RKO (cell line): ENCODE data around the gene ZNF568.

Source experiments
- DNase-seq: peaks from one replicate; pipeline ENCODE4 v3.0.0-alpha.2; 2016; ENCODE audit warnings: low spot score

The ZNF568 gene

GRCh38 chr19:36999313-36999712 lies 83.2 kb downstream of the ZNF568 start:
- no peak for DNase-seq

DNA sequence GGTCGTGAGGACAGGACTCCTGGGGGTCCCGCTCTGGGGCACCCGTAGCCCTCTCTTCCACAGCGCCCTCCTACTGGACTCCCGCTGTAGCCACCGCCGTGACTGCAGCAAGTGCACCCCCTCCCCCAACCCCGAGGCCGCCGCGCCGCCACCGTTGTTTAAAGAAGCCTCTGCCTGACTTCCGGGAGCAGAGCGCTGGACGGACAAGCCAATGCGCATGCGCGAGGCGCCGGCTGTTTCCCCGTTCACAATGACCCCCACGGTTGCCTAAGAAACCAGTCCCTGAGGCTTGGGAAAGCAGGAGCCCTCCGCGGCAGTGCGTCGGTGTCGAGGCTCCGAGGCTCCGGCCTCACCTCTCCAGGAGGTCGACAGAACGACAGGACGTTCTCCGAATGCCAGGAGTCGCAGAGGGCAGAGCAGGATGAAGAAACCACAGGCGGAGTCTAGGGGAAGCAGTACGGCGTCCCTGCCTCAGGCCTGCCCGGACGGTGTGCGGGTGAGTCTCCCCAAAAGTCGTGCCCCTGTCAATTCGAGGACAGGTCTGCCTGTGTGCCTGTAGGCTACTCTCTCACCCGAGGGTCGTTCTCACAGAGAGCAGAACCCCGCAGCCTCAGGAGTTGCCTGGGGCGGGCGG lies 91.6 kb downstream of the ZNF568 start:
- no peak for DNase-seq

DNA sequence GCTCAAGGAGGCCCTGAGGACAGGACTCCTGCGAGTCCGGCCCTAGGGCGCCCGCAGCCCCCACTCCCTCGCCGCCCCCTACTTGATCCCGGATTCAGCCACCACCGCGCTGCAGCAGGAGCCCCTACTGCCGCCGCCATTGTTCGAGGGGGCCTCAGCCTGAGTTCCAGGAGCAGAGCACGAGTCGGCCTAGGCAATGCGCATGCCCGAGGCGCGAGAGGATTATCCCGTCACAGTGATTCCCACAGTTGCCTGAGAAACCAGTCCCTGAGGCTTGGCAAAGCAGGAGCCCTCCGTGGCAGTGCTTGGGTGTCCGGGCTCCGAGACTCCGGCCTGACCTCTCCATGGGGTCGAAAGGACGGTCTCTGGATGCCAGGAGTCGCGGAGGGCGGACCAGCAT lies 93.7 kb downstream of the ZNF568 start:
- no peak for DNase-seq

DNA sequence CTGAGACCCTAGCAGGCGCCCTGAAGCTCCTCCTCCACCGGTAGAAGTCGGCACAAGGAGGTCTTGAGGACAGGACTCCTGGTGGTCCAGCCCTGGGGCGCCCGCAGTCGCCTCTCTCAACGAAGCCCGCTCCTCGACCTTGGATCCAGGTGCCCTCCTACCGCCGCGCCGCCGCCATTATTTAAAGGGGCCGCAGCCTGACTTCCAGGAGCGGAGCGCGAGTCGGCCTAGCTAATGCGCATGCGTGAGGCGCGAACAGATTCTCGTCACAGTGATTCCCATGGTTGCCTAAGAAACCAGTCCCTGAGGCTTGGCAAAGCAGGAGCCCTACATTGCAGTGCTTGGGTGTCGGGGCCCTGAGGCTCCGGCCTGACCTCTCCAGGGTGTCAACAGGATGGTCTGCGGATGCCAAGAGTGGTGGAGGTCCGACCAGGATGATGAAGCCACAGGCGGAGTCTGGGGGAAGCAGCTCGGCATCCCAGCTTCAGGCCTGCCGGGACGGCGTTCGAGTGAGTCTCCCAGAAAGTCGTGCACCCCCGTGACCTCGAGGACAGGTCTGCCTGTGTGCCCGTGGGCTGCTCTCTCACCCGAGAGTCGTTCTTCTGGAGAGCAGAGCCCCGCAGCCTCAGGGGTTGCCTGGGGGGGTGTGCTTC lies 96.1 kb downstream of the ZNF568 start:
- DNase-seq: no peak

- DNase-seq: no peak
Measured at GRCh38 chr19:37014456-37014855, 98.3 kb downstream of the ZNF568 start.

GRCh38 chr19:37045140-37045539 lies 129.0 kb downstream of the ZNF568 start:
- DNase-seq: no peak
